H1 (cell line): ENCODE data around the gene CABP4. TPM values are rescaled to one million over a fixed set of nuclear protein-coding genes. Genes with fewer than 3 reads are reported as not detected.

Experiments used
- CTCF ChIA-PET: fragments of 300-600 bp; sonication (Branson Sonifier 250); formaldehyde crosslinking; loops from one replicate; lab custom pipeline; 2021; ENCODE audit not compliant: partially characterized antibody; lab: Charles Lee
- POLR2A ChIA-PET: fragments of 300-600 bp; sonication (Branson Sonifier 250); formaldehyde crosslinking; loops from one replicate; lab custom pipeline; 2021; ENCODE audit warnings: inconsistent platforms; ENCODE audit not compliant: partially characterized antibody; lab: Charles Lee
- DNase-seq, 2 experiments: peaks; one replicate each; pipeline versions ENCODE4 v3.0.0 to v3.0.0-alpha.2; 2010 to 2022; ENCODE audit warnings: low spot score in 2 of 2, low read depth in 1 of 2, mixed read lengths in 1 of 2
- FAIRE-seq: peaks from 2 replicates; lab custom pipeline; 2011; peaks lifted over from hg19 to GRCh38; lab: Jason Lieb, UNC
- H2AFZ ChIP-seq: 2 replicates; pipeline ENCODE4 v1.8.1; 2012; ENCODE audit warnings: low read length, inconsistent platforms
- H2AK5ac ChIP-seq: 2 replicates; pipeline ENCODE4 v1.6.1; 2013; ENCODE audit warnings: low read depth, low read length
- H2BK120ac ChIP-seq: replicated peaks from 2 replicates; pipeline ENCODE3; 2013; ENCODE audit warnings: low read depth, low read length, inconsistent platforms
- H2BK12ac ChIP-seq: 2 replicates; pipeline ENCODE4 v1.6.1; 2013; ENCODE audit warnings: low read depth, low read length
- H2BK15ac ChIP-seq: 2 replicates; pipeline ENCODE4 v1.6.1; 2013; ENCODE audit warnings: low read length
- H2BK20ac ChIP-seq: 2 replicates; pipeline ENCODE4 v1.6.1; 2013; ENCODE audit warnings: low read length
- H2BK5ac ChIP-seq: 2 replicates; pipeline ENCODE4 v1.6.1; 2013; ENCODE audit warnings: low read depth, low read length
- H3K14ac ChIP-seq: 2 replicates; pipeline ENCODE4 v1.6.1; 2013; ENCODE audit warnings: inconsistent platforms; ENCODE audit not compliant: insufficient read length
- H3K18ac ChIP-seq: 2 replicates; pipeline ENCODE4 v1.6.1; 2013; ENCODE audit warnings: low read length; ENCODE audit errors: extremely low read depth
- H3K23ac ChIP-seq: 2 replicates; pipeline ENCODE4 v1.6.1; 2013; ENCODE audit warnings: inconsistent platforms; ENCODE audit not compliant: insufficient read length
- H3K23me2 ChIP-seq: 2 replicates; pipeline ENCODE4 v1.6.1; 2013; ENCODE audit warnings: low read depth, low read length
- H3K27ac ChIP-seq: 2 replicates; pipeline ENCODE4 v1.6.1; 2011; ENCODE audit warnings: low read depth, low read length, inconsistent platforms
- H3K27me3 ChIP-seq, 4 experiments: replicated peaks in 1 of 4; 1 replicate in 1 of 4; 2 replicates in 3 of 4; pipeline versions ENCODE4 v1.6.1 to v1.8.1; 2011 to 2013; ENCODE audit warnings: low read length in 3 of 4, mild to moderate bottlenecking in 3 of 4, inconsistent platforms in 2 of 4, mixed read lengths in 2 of 4, moderate library complexity in 1 of 4; ENCODE audit not compliant: control insufficient read depth in 3 of 4, insufficient read depth in 3 of 4; ENCODE audit errors: extremely low read depth in 1 of 4
- H3K36me3 ChIP-seq, 4 experiments: 2 replicates each; pipeline versions ENCODE4 v1.6.1 to v1.8.1; 2011 to 2013; ENCODE audit warnings: mild to moderate bottlenecking in 4 of 4, low read length in 3 of 4, moderate library complexity in 2 of 4, control low read depth in 1 of 4, inconsistent platforms in 1 of 4; ENCODE audit not compliant: insufficient read depth in 4 of 4, control insufficient read depth in 2 of 4
- H3K4ac ChIP-seq: replicated peaks from 2 replicates; pipeline ENCODE3; 2013; ENCODE audit warnings: low read length, low read depth, mixed read lengths, inconsistent platforms; ENCODE audit not compliant: insufficient read length
- H3K4me1 ChIP-seq, 4 experiments: replicated peaks in 1 of 4; 1 replicate in 1 of 4; 2 replicates in 3 of 4; pipeline versions ENCODE4 v1.6.1 to v1.8.1; 2011 to 2013; ENCODE audit warnings: low read length in 3 of 4, inconsistent platforms in 2 of 4, mixed read lengths in 1 of 4; ENCODE audit not compliant: insufficient read depth in 4 of 4, control insufficient read depth in 3 of 4
- H3K4me2 ChIP-seq, 2 experiments: 2 replicates each; pipeline versions ENCODE4 v1.6.1 to v1.8.1; 2011 to 2013; ENCODE audit warnings: low read depth in 2 of 2, low read length in 2 of 2, control low read depth in 1 of 2, inconsistent platforms in 1 of 2, mild to moderate bottlenecking in 1 of 2; ENCODE audit not compliant: insufficient read depth in 1 of 2
- H3K4me3 ChIP-seq, 4 experiments: fragments of 200-600, 300-600 bp in 1 of 4; sonication (generic), shearing (Covaris generic), sonication (Bioruptor Twin) in 1 of 4; 2 replicates each; pipeline versions ENCODE4 v1.5.1 to v1.8.1; 2011 to 2016; ENCODE audit warnings: low read length in 4 of 4, low read depth in 3 of 4, control low read depth in 2 of 4, inconsistent platforms in 2 of 4, mild to moderate bottlenecking in 2 of 4, mixed read lengths in 1 of 4, moderate library complexity in 1 of 4; ENCODE audit not compliant: insufficient read depth in 2 of 4; ENCODE audit errors: extremely low read depth in 1 of 4
- H3K56ac ChIP-seq: replicated peaks from 2 replicates; pipeline ENCODE3; 2013; ENCODE audit warnings: low read depth, mild to moderate bottlenecking, mixed read lengths, low read length, inconsistent platforms; ENCODE audit not compliant: insufficient read length
- H3K79me1 ChIP-seq: 2 replicates; pipeline ENCODE4 v1.6.1; 2013; ENCODE audit warnings: low read depth, low read length, control low read depth
- H3K79me2 ChIP-seq, 2 experiments: 2 replicates each; pipeline versions ENCODE4 v1.6.1 to v1.8.1; 2012 to 2013; ENCODE audit warnings: low read length in 2 of 2, mild to moderate bottlenecking in 2 of 2, inconsistent platforms in 1 of 2; ENCODE audit not compliant: insufficient read depth in 2 of 2, control insufficient read depth in 1 of 2
- H3K9ac ChIP-seq, 4 experiments: replicated peaks in 1 of 4; 1 replicate in 1 of 4; 2 replicates in 3 of 4; pipeline versions ENCODE4 v1.6.1 to v1.8.1; 2011 to 2013; ENCODE audit warnings: low read depth in 3 of 4, low read length in 3 of 4, control low read depth in 2 of 4, mild to moderate bottlenecking in 2 of 4, moderate library complexity in 2 of 4, inconsistent platforms in 1 of 4; ENCODE audit errors: extremely low read depth in 1 of 4
- H3K9me3 ChIP-seq, 2 experiments: 2 replicates each; pipeline versions ENCODE4 v1.6.1 to v1.8.1; 2012 to 2013; ENCODE audit warnings: mild to moderate bottlenecking in 2 of 2, moderate library complexity in 2 of 2, control low read depth in 1 of 2, inconsistent platforms in 1 of 2, low read depth in 1 of 2, low read length in 1 of 2, mixed read lengths in 1 of 2; ENCODE audit not compliant: insufficient read depth in 2 of 2
- H4K20me1 ChIP-seq, 2 experiments: replicated peaks in 1 of 2; 2 replicates each; pipeline versions ENCODE3 to v1.8.1; 2011 to 2013; ENCODE audit warnings: inconsistent platforms in 2 of 2, low read length in 2 of 2, mild to moderate bottlenecking in 1 of 2; ENCODE audit not compliant: insufficient read depth in 2 of 2, control insufficient read depth in 1 of 2
- H4K5ac ChIP-seq: 2 replicates; pipeline ENCODE4 v1.6.1; 2013; ENCODE audit warnings: low read length, low read depth, mixed read lengths, inconsistent platforms; ENCODE audit not compliant: insufficient read length
- H4K8ac ChIP-seq: 2 replicates; pipeline ENCODE4 v1.8.0; 2013; ENCODE audit warnings: mild to moderate bottlenecking, moderate library complexity, low read length, inconsistent platforms; ENCODE audit not compliant: insufficient read depth; ENCODE audit errors: extremely low read depth
- H4K91ac ChIP-seq: replicated peaks from 2 replicates; pipeline ENCODE3; 2013; ENCODE audit warnings: low read length, mixed read lengths, inconsistent platforms; ENCODE audit not compliant: insufficient read length
- SP1 ChIP-seq: IDR thresholded peaks from 2 replicates; pipeline ENCODE4 v1.6.1; 2011; ENCODE audit warnings: low read depth, low read length
- whole genome bisulfite sequencing, 2 experiments: shearing (Covaris generic) in 1 of 2; methylation state at CpG; one replicate each; pipeline versions ENCODE4 v1.1.6 to v1.1.7; 2013 to 2015; ENCODE audit warnings: low lambda C conversion rate in 2 of 2, mixed read lengths in 2 of 2, inconsistent platforms in 1 of 2, low coverage in 1 of 2, missing lambda C conversion rate in 1 of 2; ENCODE audit not compliant: insufficient replicate concordance in 2 of 2, insufficient coverage in 1 of 2, insufficient read length in 1 of 2; ENCODE audit errors: extremely low coverage in 1 of 2, missing lambda C conversion rate in 1 of 2; 5-methylcytosine and 5-hydroxymethylcytosine counted together
- polyA plus RNA-seq, 7 experiments: library from polyadenylated mRNA; depleted of rRNA in 3 of 7; stranded (reverse) in 5 of 7; unstranded in 2 of 7; fragments of >200 nt in 5 of 7; fragments of 200-250 nt in 2 of 7; gene quantifications; 1 replicate in 5 of 7; 2 replicates in 1 of 7; 4 replicates in 1 of 7; pipeline versions ENCODE4 v1.2.1 to v1.2.3, GENCODE V29; 2011 to 2013; ENCODE audit warnings: missing spikeins in 2 of 7, mixed read lengths in 2 of 7
- total RNA-seq: library from RNA; stranded (reverse); fragmentation: NEBNext Ultra II Directional; extraction: Animal tissue kit (Norgen Biotek cat#: 25700); gene quantifications from 2 replicates; pipeline ENCODE4 v1.2.1, GENCODE V29; 2021

Gene CABP4
- total and polyA plus RNA-seq, 2 of the 8 experiments (the other 6 are each of a cell fraction or from before 2014, with no cell fraction given) = not detected

DNA sequence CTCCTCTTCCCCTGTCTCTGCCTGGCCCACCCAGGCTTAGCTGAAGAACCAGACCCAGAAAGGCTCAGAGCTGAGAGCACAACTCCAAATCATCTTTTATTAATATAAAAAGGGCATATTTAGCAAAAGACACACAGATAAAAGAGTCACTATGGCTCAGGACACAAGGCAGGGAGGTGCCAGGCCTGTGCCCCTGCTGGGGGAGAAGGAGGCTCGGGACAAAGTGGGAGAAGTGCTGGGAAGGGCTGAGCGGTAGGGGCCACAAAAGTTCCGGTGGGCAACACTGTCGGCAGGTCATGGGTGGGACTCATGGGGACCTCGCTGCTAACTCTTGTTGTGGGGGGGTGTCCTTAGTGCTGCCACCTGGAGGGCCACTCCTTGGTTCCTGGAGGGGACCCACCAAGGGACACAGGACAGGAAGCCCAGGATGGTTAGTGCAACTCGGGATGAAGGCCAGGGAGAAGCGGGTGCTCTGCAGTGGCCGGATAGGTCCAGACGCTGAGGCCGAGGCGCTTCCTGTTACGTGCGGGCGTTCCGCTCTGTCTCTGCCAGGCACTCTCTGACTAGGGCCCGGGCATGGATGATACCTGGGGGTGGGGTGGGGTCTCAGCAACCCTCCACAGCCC lies 51.4 kb downstream of the CABP4 start:
- Histone ChIP-seq H3K23me2 (peaks cover 23% of the 10 kb centered on the region), H3K9ac (no peak overlapping the region), H4K91ac (no peak overlapping the region), H2BK5ac (no peak overlapping the region), H3K27ac (no peak overlapping the region), H3K4me2 (peak overlapping the region; percentile 66 to 84; a peak in 2 of 4 replicates), H3K27me3 (peaks cover 0 to 8% (median 4%) of the 10 kb centered on the region in 4 experiments; a peak in 3 of 7 replicates), H3K4me1 (peaks cover 0 to 30% (median 10%) of the 10 kb centered on the region in 4 experiments; a peak in 6 of 7 replicates), H3K79me2 (0 out of 4 replicates have a peak, but pooled peaks cover 0 to 8% of the 10 kb centered on the region in 2 experiments), H2BK20ac (no peak overlapping the region), H3K4ac (no peak overlapping the region), H2AFZ (no peak overlapping the region), H2BK15ac (no peak overlapping the region), H3K4me3 (no peak overlapping the region; a peak in 1 of 8 replicates), H3K18ac (no peak overlapping the region), H2AK5ac (no peak overlapping the region), H3K9me3 (no peaks in the 10 kb centered on the region), H3K79me1 (no peaks in the 10 kb centered on the region), H3K14ac (no peak overlapping the region), H4K5ac (no peak overlapping the region), H3K36me3 (peaks cover 0 to 3% (median 0%) of the 10 kb centered on the region in 4 experiments; a peak in 4 of 8 replicates), H4K20me1 (peaks cover 4 to 16% of the 10 kb centered on the region in 2 experiments), H4K8ac (no peak overlapping the region), H2BK12ac (no peak overlapping the region), H2BK120ac (no peak overlapping the region), H3K23ac (no peak overlapping the region), H3K56ac (no peak overlapping the region)
- FAIRE-seq = no peak
- no peak for DNase-seq
- CTCF ChIA-PET = interaction anchor here (1.0 to 2.0 kb wide), 5 partner anchors 17 to 149 kb away, joined by 3 to 8 read pairs (median 3); partner anchors contain the start of gene CABP4
- POLR2A ChIA-PET = interaction anchor here (1.5 kb wide), 1 partner anchor 16 kb away, joined by 3 read pairs; no protein-coding TSS in a partner anchor
- WGBS, 2 experiments = 88% methylated on average over 16 of the region's 16 CpGs; no CpG with 5 or more reads in 1 of the 2 experiments
- TF ChIP-seq SP1 = no peak
